GM21825 (cell line): ENCODE results near the gene ENTREP3.
"Not testable (repeated sequence)": the region's sequence is repeated elsewhere in the genome, so short reads cannot be mapped to it uniquely, and the experiment has no call there.

ENCODE experiments used
- ATAC-seq: cut with Tn5 transposase; IDR thresholded peaks from one replicate; pipeline ENCODE4 v1.9.1; 2021; ENCODE audit warnings: mild to moderate bottlenecking, moderate library complexity; ENCODE audit not compliant: unreplicated experiment

Gene ENTREP3

DNA sequence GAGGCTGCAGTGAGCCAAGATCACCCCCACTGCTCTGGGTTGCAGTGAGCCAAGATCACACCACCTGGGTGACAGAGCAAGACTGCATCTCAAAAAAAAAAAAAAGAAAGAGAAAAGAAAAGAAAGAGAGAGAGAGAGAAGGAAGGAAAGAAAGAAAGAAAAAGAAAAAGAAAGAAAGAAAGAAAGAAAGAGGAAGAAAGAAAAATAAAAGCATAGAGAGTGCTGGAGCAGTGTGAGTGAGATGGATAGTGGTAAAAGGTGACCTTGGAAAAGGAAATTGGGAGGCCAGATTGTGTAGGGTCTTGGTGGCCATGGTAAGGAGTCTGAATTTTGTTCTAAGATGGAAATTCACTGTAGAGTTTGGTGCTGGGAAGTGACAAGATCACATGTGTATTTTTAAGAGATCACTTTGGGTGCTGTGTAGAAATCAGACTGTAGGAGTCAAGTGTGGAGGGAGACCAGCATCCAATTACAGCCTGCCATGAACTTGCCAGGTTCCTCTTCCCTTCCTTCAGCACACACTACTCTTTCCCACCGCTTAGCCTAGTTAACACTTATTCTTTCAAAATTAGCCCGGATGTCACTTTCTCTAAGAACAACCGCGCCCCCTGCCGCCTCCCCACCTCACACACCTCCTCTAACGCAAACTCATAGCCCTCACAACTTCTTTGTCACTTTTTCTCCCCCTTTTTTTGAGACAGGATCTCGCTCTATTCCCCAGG, 28.9 kb downstream of the ENTREP3 start:
- ATAC-seq, result peak; percentile 35

GRCh38 chr1:155225404-155225759, 29.9 kb downstream of the ENTREP3 start:
- not testable (repeated sequence) for ATAC-seq

DNA sequence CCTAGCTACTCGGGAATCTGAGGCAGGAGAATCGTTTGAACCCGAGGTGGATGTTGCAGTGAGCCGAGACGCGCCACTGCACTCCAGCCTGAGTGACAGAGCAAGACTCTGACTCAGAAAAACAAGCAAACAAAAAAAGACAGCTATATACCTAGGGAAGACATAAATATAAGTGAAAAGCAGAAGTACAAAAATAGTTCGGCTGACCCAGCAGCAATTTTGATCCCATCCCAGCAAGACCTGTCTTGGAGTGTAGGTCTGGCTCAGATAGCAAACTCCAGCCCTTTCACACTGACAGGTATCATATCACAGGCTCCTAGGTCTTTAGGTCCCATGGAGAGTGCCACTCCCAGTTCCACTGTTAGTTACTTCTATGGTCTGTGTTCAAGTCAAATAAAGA, 32.2 kb downstream of the ENTREP3 start:
- ATAC-seq, result no peak

DNA sequence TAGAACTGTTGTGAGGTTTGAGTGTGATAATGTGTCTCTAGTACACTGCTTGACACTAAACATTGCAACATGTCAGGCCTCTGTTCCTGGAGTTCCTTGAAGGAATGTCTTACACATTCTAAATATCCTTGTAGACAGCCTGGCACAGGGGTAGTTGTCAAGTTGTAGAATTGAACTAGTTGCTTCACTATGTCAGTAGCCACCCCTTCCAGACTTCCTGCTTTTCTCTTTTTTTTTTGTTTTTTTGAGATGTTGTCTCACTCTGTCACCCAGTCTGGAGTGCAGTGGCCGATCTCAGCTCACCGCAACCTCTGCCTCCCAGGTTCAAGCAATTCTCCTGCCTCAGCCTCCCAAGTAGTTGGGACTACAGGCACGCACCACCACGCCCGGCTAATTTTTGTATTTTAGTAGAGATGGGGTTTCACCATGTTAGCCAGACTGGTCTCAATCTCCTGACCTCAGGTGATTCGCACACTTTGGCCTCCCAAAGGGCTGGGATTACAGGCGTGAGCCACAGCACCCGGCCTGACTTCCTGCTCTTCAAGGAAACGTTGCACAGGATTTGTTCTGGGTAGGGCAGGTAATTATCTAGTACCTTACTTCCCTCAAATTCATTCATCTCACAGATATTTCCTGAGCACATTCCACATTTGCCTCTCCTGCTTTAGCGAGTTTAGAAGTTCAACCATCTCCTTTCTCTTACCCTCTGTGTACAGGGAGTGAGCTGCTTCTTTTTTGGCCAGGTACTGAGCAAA, 34.9 kb downstream of the ENTREP3 start:
- ATAC-seq, result not testable (repeated sequence)

DNA sequence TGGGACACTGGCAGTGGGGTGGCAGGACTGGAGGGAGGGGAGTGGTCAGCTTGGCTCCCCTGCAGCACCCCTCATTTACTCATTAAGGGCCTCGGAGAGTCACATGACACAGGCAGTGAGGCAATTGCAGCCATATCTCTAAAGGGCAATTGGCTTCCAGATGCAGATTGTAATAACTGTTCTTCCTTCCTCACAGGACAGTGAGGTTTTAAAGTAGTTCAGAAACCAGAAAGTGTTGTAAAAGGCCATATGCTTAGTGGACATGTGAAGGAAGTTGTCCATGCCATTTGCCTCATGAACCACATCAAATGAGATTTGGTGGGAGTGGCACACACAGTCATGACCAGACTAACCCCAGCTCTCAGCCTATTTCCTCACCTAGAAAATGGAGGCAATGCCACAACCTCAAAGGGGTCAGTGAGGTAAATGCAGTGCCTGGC, 35.7 kb downstream of the ENTREP3 start:
- no peak for ATAC-seq

DNA sequence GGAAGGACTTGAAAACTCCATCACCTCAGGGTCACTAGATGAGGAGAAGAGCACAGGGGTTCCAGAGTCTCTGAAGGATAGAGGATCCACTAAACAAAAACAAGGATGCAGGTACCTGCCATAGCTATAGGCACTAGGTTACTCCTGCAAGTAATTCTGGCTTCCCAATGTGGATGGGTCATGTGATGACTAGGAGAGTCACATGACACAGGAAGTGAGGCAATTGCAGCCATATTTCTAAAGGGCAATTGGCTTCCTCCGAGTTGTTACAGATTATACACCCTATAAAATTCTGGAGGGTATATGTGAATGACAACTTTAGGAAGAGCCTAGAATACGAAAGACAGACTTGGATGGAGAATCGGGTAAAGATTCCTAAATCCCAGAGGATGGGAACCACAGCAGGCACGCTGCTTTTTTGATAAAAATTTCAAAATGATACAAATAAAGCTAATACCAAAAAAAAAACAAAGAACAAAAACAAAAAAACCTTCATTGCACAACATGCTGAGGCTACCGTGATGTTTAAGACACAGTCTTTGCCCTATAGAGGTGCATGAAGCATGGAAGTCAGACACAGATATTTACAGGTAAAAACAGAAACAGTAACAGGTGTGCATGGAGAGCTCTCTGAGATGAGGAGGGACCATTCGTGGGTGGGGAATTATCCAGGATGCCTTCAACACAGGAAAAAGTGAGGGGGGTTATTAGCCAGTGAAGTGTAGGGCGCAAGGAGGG, 36.3 kb downstream of the ENTREP3 start:
- no peak for ATAC-seq

- not testable (repeated sequence) for ATAC-seq
Measured at GRCh38 chr1:155214702-155215101, 40.6 kb downstream of the ENTREP3 start.

- not testable (repeated sequence) for ATAC-seq
Measured at GRCh38 chr1:155212051-155212440, 43.2 kb downstream of the ENTREP3 start.

DNA sequence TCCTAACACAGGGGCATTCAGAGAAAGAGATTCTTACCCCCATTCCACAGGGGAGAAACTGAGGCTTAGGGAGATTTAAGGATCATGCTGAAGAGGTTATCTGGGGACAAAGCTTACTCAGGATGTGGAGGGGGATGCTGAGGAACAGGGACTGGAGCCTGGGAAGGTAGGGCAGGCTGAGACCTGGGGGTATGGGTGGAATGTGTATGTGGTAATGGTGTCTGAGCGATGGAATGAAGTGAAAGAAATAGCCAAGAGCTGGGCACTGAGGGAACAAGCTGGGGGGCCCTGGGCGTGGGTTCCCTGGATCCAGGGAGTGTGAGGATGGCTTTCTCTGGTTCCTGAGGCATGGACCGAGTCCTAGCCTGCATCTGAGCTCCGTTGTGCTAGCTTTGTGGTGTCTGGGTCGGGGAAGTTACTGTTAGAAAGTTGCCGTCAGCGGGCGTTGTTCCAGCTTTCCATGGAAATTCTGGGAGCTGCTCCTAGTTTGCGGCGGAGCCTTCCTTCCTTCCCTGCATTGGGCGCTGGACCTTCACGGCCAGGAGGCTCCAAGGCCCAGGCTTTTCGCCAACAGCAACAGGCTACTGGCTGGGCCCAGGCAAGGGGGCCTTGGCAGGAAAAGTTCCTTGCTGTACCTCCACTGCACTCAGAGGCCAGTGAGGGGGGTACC, 43.8 kb downstream of the ENTREP3 start:
- not testable (repeated sequence) for ATAC-seq

DNA sequence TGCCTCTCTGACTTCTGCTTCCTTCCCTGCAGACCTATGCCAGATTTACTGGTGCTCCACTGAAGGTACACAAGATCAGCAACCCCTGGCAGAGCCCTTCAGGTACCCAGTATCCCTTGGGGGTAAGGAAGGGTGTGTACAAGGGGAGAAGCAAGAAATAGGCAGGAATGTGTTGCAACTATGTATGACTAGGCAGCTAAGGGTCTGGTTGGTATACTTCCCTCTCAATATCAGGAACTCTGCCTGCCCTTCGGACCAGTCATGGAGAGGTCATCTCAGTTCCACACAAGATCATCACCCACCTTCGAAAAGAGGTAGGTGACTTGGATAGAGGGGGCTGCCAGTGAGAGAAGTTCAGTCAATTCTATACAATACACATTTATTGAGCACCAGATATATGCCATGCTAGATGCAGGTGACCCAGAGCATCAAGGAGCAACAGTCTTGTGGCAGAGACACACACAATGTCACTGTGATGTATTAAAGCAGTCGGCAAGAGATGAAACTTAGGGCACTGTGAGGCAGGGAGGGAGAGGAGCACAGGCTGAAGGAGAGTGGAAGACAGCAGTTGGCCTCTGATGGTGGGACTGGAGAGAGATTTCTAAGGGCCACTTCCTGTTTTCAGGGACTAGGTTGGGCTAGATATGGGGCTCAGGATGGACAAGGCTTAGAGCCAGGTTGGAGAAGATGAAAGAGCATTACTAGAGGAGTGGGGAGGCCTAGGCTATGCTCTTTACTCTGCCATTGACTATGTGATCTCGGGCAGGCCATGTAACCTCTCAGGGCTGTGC, 44.8 kb downstream of the ENTREP3 start:
- ATAC-seq, result no peak

GRCh38 chr1:155209312-155209721, 46.0 kb downstream of the ENTREP3 start:
- ATAC-seq, result no peak

DNA sequence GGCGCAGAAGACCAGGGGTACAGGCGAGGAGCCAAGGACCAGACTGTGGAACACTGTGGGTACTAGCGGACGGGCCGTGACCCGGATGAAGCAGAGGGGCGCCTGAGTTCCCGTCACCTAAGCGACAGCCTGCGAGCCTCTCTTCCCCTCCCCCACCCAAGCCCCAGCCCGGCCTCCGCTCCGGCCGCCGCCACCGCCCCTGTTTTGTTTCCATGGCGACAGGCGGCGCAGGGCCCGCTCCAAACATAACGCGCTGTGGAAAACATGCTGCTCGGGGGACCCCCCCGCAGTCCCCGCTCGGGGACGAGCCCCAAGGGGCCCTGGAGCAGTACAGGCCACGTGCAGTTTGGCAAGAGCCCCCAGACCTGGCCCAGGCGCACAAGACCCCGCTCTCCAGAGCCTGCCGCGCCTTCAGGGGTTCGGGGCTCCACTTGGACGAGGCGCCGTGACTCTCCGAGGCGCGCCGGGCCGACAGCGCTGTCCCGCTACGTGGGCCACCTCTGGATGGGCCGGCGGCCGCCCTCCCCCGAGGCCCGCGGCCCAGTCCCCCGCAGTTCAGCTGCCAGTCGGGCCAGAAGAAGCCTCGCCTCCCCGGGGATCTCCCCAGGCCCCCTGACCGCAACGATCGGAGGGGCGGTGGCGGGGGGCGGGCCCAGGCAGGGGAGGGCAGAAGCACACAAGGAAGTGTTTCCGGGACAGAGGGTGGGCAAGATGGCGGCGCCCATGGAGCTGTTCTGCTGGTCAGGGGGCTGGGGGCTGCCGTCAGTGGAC, 46.6 kb downstream of the ENTREP3 start, which contains the start of gene MTX1:
Gene MTX1 (plus strand): TSS at position 155 of the 771 bp plus-strand sequence. CDS start 110 bp downstream, at position 265.
- peak; percentile 57 for ATAC-seq

- ATAC-seq, result no peak
Measured at GRCh38 chr1:155207806-155208540, 47.3 kb downstream of the ENTREP3 start, which contains the start of gene THBS3. TSS of gene THBS3 (minus strand) at chr1:155207897. CDS start at chr1:155207876, 21 bp downstream.

DNA sequence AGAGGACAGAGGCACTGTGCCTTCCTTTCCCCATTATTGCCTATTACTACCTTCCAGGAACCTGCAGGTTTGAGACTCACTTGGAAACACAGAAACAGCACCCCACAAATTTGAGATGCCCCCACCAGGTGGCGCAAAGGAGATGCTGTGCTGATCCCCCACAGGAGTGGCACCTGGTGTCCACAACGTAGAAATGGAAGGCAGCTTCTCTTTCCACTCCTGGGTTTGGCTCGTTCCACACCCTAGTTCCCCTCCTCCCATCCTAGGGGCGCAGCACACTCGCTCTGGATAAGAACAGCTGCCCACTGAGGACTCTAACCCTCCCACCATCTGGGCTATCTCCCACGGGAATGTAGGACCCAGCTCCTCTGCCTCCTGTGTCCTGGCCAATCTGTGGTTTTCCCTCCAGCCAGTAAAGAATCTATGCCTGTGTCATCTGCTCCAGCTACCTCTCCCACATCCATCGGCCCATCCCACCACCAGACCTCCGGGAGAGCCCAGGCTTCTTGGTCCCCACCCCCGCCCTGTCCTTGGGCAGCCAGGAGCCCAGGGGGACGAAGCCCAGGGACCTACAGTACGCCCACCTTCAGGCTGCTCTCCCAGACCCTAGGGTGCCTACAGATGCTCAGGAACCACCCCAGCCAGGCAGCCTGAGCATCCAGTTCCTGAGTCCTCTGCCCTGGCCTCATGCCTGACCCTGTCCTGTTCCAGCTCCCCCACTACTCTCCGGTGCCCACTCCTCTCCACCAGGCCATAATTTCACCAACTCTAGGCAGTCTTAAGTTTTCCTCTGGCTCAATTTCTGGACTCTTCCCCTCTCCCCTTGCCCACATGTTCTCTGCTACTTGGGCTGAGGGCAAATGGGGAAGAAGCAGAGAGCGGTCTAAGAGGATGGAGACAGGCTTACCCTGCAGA, 48.1 kb downstream of the ENTREP3 start:
- no peak for ATAC-seq

DNA sequence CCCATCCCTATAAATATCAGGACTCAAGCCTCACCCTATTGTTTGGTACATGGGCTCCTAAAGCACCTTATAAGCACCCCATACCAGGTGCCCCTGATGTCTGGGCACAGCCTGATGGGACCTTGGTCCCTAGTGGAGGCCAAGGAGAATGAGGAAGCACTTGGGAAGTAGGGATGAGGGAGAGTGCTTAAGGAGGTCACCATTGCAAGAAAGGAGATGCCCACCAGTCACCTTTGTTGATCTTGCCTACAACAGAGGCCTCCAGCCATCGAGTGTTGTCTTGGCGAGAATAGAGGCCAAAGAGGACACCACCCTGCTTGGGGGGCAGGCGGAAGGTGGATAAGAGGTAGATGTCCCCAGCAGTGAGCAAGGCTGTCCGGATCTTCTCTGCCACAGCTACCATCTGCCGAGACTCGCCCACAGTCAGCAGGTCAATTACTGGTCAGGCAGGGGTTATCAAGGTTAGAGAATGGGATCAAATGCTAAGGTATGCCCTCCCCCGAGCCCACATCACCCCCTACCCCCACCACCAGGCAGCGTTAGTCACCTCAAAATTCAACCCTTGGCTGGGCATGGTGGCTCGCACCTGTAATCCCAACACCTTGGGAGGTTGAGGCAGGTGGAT, 49.2 kb downstream of the ENTREP3 start:
- no peak for ATAC-seq

DNA sequence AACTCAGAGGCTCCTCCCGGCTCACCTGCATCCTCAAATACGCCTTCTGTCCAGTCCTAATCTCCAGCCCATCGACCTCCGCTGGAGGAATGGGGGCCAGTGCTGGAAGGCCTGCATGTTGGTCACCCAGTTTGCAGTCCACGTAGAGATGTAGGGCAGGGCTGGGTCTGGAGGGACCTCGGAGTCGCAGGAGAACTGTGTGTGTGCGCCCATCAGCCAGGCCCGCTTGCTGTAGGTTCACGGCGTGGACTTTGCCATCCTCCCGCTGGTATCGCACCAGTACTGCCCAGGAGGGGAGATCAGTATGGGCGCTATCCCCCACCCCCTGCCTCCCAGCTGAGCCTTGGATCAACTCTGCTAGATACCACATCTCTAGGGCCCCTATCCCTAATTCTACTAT, 50.2 kb downstream of the ENTREP3 start:
- ATAC-seq, result no peak
